ENCODE measurements around the gene TENT4B. TPM values are rescaled to one million over a fixed set of nuclear protein-coding genes. Genes with fewer than 3 reads are reported as not detected.
"Not testable (repeated sequence)": the region's sequence is repeated elsewhere in the genome, so short reads cannot be mapped to it uniquely, and the experiment has no call there.

TENT4B gene
- total RNA-seq, 2 donors from 2014 or later, result 15.0 to 15.9 TPM

DNA sequence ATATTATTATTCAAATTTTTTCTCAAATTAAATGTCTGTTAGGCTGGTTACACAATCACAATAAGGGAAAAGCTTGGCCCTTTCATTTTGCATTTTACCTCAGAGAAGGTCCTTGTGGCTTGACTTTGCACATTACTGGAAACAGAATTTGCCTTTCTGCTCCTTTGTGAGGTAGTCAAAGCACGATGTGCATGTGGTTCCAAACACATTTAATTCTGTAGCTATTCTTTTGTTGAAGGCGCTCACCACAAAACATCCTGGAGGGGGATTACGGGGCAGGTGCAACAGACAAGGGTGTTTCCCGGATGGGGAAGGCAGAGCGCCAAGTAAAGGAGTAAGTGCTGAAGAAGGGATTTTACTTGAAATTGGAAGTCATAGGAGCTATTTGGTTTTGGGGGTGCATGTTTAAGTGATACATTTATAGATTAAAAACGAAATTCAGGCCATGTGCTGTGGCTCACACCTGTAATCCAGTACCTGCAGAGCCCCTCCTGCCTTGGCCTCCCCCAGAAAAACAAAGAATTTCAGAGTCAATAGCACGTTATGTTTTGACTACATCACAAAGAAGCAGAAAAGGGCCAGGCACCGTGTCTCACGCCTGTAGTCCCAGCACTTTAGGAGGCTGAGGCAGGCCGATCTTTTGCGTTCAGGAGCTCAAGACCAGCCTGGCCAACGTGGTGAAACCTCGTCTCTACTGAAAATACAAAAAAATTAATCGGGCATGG is 31.2 kb upstream of the TENT4B start:
- H3K4me1 ChIP-seq (ENCODE audit: control insufficient read depth in 1 of 2, low read depth in 2 of 2), result no peaks in the 10 kb centered on the region
- TF ChIP-seq, protein P1, sequence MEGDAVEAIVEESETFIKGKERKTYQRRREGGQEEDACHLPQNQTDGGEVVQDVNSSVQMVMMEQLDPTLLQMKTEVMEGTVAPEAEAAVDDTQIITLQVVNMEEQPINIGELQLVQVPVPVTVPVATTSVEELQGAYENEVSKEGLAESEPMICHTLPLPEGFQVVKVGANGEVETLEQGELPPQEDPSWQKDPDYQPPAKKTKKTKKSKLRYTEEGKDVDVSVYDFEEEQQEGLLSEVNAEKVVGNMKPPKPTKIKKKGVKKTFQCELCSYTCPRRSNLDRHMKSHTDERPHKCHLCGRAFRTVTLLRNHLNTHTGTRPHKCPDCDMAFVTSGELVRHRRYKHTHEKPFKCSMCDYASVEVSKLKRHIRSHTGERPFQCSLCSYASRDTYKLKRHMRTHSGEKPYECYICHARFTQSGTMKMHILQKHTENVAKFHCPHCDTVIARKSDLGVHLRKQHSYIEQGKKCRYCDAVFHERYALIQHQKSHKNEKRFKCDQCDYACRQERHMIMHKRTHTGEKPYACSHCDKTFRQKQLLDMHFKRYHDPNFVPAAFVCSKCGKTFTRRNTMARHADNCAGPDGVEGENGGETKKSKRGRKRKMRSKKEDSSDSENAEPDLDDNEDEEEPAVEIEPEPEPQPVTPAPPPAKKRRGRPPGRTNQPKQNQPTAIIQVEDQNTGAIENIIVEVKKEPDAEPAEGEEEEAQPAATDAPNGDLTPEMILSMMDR (IDR thresholded peaks at IDR 0.05), result no peak
- H3K27ac ChIP-seq, result no peak overlapping the region
- no peak for DNase-seq (ENCODE audit: low spot score)
- no peak for ATAC-seq (ENCODE audit: insufficient number of reproducible peaks, low FRiP score, low read depth)
- no peaks in the 10 kb centered on the region for H3K27me3 ChIP-seq (replicated peaks; ENCODE audit: insufficient read depth)
- H3K9me3 ChIP-seq, result no peaks in the 10 kb centered on the region
- no peaks in the 10 kb centered on the region for H3K36me3 ChIP-seq
- H3K4me3 ChIP-seq, result no peak overlapping the region

DNA sequence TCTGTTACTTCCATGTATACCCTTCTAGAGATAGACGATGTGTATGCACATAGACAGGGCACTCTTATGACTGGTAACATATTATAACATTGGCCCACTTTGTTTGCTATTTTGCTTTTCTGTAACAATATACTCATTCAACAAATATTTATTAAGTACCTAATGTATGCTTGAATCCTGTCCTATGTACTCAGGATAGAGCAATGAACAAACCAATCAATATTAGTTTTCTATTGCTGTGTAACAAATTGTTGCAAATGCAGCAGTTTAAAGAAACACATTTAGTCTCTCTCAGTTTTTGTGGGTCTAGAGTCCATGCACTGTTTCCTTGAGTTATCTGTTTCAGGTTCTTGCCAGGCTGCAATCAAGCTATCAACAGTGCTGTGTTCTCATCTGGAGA is 29.7 kb upstream of the TENT4B start:
- DNase-seq (ENCODE audit: low spot score) (no peak), ATAC-seq (ENCODE audit: insufficient number of reproducible peaks, low FRiP score, low read depth) (no peak)
- Histone ChIP-seq H3K36me3 (no peaks in the 10 kb centered on the region), H3K4me1 (ENCODE audit: control insufficient read depth in 1 of 2, low read depth in 2 of 2) (no peaks in the 10 kb centered on the region), H3K9me3 (no peaks in the 10 kb centered on the region), H3K27ac (no peak overlapping the region), H3K27me3 (replicated peaks; ENCODE audit: insufficient read depth) (no peaks in the 10 kb centered on the region), H3K4me3 (no peak overlapping the region)
- TF ChIP-seq, protein P1 (IDR thresholded peaks at IDR 0.05), result no peak

DNA sequence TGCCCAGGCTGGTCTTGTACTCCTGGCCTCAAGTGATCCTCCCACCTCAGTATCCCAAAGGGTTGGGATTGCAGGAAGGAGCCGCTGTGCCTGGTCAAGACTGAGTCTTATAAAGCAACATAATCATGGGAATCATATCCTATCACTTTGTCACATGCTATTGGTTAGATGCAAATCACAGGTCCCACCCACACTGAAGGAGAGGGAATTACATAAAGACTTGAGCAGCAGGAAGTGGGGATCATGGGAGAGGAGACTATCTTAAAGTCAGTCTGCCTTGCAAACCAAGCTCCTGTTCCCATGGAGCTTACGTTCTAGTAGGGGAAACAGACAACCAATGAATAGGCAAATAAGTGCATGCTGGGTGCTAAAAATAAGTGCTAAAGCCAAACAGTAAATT is 28.3 kb upstream of the TENT4B start:
- Histone ChIP-seq H3K9me3 (no peaks in the 10 kb centered on the region), H3K4me1 (ENCODE audit: control insufficient read depth in 1 of 2, low read depth in 2 of 2) (no peaks in the 10 kb centered on the region), H3K4me3 (no peak overlapping the region), H3K36me3 (no peaks in the 10 kb centered on the region), H3K27ac (no peak overlapping the region), H3K27me3 (replicated peaks; ENCODE audit: insufficient read depth) (no peaks in the 10 kb centered on the region)
- ATAC-seq (ENCODE audit: insufficient number of reproducible peaks, low FRiP score, low read depth), result no peak
- DNase-seq (ENCODE audit: low spot score), result no peak
- TF ChIP-seq, protein P1 (IDR thresholded peaks at IDR 0.05), result no peak

DNA sequence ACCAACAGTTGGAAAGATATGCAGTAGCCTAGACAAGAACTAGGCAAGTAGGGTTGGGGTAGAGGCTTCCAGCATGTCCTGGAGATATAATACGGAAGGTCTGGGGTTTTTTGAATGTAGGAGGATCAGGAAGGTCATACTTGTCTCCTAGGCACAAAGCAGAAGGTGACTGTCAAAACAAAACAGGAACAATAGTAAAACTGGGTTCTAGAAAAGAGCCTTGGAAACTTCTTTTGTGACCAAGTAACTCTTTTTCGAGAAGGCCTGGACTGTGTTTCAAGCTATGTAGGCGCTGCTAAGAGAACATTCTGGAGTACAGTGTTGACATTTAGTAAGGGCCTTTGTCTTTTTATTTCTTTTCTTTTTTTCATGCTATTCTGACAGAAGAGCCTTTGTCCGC is 26.9 kb upstream of the TENT4B start:
- Histone ChIP-seq H3K27ac (no peak overlapping the region), H3K27me3 (replicated peaks; ENCODE audit: insufficient read depth) (no peaks in the 10 kb centered on the region), H3K9me3 (no peaks in the 10 kb centered on the region), H3K4me3 (no peak overlapping the region), H3K4me1 (ENCODE audit: control insufficient read depth in 1 of 2, low read depth in 2 of 2) (no peaks in the 10 kb centered on the region), H3K36me3 (no peaks in the 10 kb centered on the region)
- DNase-seq (ENCODE audit: low spot score) (no peak), ATAC-seq (ENCODE audit: insufficient number of reproducible peaks, low FRiP score, low read depth) (no peak)
- TF ChIP-seq, protein P1 (IDR thresholded peaks at IDR 0.05), result no peak

DNA sequence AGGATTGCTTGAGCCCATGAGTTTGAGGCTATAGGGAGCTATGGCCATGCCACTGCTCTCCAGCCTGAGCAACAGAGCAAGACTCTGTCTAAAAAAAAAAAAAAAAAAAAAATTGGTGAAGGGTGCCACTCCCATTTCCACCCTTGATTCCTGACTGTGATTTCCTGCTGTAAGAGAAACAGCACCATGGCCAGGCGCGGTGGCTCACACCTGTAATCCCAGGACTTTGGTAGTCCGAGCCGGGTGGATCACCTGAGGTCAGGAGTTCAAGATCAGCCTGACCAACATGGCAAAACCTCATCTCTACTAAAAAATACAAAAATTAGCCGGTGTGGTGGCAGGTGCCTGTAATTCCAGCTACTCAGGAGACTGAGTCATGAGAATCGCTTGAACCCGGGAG is 20.5 kb upstream of the TENT4B start:
- H3K4me3 ChIP-seq; H3K4me1 ChIP-seq (ENCODE audit: control insufficient read depth in 1 of 2, low read depth in 2 of 2); ATAC-seq (ENCODE audit: insufficient number of reproducible peaks, low FRiP score, low read depth); H3K27ac ChIP-seq; H3K9me3 ChIP-seq; DNase-seq (ENCODE audit: low spot score); H3K36me3 ChIP-seq; H3K27me3 ChIP-seq (replicated peaks; ENCODE audit: insufficient read depth): not testable (repeated sequence)

DNA sequence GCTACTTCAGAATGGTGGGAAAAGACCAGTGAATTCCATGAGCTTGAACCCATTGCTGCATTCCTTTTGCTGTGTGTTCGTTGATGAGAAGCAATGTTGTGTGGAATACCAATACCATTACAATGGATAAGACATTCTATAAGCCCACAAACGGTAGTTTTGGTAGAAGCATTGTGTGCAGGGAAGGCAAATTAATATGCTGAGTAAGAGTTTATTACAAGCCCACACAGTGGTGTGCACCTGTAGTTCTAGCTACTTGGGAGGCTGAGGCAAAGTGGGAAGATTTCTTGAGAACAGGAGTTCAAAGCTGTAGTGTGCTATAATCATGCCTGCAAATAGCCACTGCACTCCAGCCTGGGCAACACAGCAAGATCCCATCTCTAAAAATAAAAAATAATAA is 19.9 kb upstream of the TENT4B start:
- H3K4me3 ChIP-seq, result no peak overlapping the region
- H3K9me3 ChIP-seq, result no peaks in the 10 kb centered on the region
- H3K27ac ChIP-seq, result no peak overlapping the region
- ATAC-seq (ENCODE audit: insufficient number of reproducible peaks, low FRiP score, low read depth), result no peak
- no peaks in the 10 kb centered on the region for H3K27me3 ChIP-seq (replicated peaks; ENCODE audit: insufficient read depth)
- no peaks in the 10 kb centered on the region for H3K36me3 ChIP-seq
- DNase-seq (ENCODE audit: low spot score), result no peak
- H3K4me1 ChIP-seq (ENCODE audit: control insufficient read depth in 1 of 2, low read depth in 2 of 2), result no peaks in the 10 kb centered on the region
- TF ChIP-seq, protein P1 (IDR thresholded peaks at IDR 0.05), result no peak
